IgD-negative memory B cell (primary cell): ENCODE results near the gene PPP6R2. TPM values are rescaled to one million over a fixed set of nuclear protein-coding genes. Genes with fewer than 3 reads are reported as not detected.

ENCODE experiments used
- H3K27ac Mint-ChIP-seq, 3 donors: one replicate each; pipeline ENCODE4 v1.8.0; 2020 to 2022; ENCODE audit warnings: mild to moderate bottlenecking in 3 of 3, mixed read lengths in 3 of 3, moderate library complexity in 1 of 3
- H3K27me3 Mint-ChIP-seq: one replicate; pipeline ENCODE4 v1.8.0; 2021; ENCODE audit warnings: mixed read lengths
- H3K36me3 Mint-ChIP-seq: one replicate; pipeline ENCODE4 v1.8.0; 2020; ENCODE audit warnings: mild to moderate bottlenecking, mixed read lengths
- H3K4me1 Mint-ChIP-seq, 3 donors: one replicate each; pipeline ENCODE4 v1.8.0; 2020 to 2022; ENCODE audit warnings: mixed read lengths in 3 of 3, mild to moderate bottlenecking in 1 of 3
- H3K4me3 Mint-ChIP-seq, 4 donors: one replicate each; pipeline ENCODE4 v1.8.0; 2020 to 2022; ENCODE audit warnings: mild to moderate bottlenecking in 4 of 4, mixed read lengths in 4 of 4, moderate library complexity in 3 of 4
- H3K9me3 Mint-ChIP-seq, 3 donors: one replicate each; pipeline ENCODE4 v1.8.0; 2020 to 2021; ENCODE audit warnings: mixed read lengths in 3 of 3, mild to moderate bottlenecking in 1 of 3
- polyA plus RNA-seq: library from polyadenylated mRNA; unstranded; fragments of 300-500 nt; fragmentation: Illumina TruSeq; gene quantifications from one replicate; pipeline ENCODE4 v1.2.3, GENCODE V29; 2021

PPP6R2 gene
- polyA plus RNA-seq, 1 donor from 2014 or later: 27.0 TPM

DNA sequence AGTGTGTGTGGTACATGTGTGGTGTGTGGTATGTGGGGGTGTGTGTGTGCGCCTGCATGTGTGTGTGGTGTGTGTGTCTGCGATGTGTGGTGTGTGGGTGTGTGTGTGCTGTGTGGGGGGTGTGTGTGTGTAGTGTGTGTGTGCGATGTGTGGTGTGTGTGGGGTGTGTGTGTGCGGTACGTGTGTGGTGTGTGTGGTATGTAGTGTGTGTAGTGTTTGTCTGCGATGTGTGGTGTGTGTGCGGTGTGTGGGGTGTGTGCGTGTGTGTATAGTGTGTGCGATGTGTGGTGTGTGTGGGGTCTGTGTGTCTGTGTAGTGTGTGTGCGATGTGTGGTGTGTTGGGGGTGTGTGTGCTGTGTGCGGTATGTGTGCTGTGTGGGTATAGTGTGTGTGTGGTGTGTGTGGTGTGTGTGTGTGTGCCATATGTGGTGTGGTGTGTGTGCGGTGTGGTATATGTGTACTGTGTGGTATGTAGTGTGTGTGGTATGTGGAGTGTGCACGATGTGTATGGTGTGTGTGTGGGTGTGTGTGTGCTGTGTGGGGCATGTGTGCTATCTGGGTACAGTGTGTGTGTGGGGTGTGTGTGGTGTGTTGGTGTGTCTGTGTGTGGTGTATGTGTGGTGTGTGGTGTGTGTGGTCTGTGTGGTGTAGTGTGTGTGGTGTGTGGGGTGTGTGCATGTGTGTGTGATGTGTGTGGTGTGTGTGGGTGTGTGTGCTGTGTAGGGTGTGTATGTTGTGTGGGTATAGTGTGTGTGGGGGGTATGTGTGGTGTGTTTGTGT is 5.7 kb upstream of the PPP6R2 start:
- peaks cover 14 to 18% (median 16%) of the 10 kb centered on the region in 3 donors for H3K4me1 Mint-ChIP-seq
- peaks cover 0 to 1% (median 0%) of the 10 kb centered on the region in 3 donors for H3K9me3 Mint-ChIP-seq
- H3K27ac Mint-ChIP-seq: no peak overlapping the region
- no peak overlapping the region for H3K4me3 Mint-ChIP-seq
- H3K27me3 Mint-ChIP-seq: no peaks in the 10 kb centered on the region
- peaks cover 1% of the 10 kb centered on the region for H3K36me3 Mint-ChIP-seq

DNA sequence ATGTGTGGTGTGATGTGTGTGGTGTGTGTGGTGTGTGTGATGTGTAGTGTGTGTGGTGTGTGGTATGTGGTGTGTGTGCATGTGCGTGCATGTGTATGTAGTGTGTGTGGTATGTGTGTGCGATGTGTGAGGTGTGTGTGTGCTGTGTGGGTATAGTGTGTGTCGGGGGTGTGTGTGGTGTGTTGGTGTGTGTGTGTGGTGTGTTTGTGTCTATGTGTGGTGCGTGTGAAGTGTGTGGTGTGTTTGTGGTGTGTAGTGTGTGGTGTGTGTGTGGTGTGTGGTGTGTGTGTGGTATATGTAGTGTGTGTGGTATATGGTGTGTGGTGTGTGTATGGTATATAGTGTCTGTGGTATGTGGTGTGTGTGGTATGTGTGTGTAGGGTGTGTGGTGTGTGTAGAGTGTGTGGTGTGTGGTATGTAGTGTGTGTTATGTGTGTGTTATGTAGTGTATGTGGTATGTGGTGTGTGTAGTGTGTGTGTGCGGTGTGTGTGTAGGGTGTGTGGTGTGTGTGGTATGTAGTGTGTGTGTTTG is 5.0 kb upstream of the PPP6R2 start:
- no peak overlapping the region for H3K4me3 Mint-ChIP-seq
- peaks cover under 1% of the 10 kb centered on the region for H3K36me3 Mint-ChIP-seq
- peaks cover 0 to 1% (median 0%) of the 10 kb centered on the region in 3 donors for H3K9me3 Mint-ChIP-seq
- H3K27ac Mint-ChIP-seq: no peak overlapping the region
- H3K4me1 Mint-ChIP-seq: peaks cover 13 to 22% (median 18%) of the 10 kb centered on the region in 3 donors
- no peaks in the 10 kb centered on the region for H3K27me3 Mint-ChIP-seq

DNA sequence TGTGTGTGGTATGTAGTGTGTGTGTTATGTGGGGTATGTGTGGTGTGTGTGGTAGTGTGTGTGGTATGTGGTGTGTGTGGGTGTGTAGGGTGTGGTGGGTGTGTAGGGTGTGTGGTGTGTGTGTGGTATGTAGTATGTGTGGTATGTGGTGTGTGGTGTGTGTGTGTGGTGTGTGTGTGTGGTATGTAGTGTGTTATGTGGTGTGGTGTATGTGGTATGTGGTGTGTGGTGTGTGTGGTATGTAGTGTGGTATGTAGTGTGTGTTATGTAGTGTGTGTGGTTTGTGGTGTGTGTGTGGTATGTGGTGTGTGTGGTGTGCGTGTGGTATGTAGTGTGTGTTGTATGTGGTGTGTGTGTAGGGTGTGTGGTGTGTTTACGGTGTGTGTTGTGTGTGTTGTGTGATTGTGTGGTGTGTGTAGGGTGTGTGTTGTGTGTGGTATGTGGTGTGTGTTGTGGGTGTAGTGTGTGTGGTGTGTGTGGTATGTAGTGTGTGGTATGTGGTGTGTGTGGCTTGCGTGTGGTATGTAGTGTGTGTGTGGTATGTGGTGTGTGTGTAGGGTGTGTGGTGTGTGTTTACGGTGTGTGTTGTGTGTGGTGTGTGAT is 4.2 kb upstream of the PPP6R2 start:
- H3K36me3 Mint-ChIP-seq: no peaks in the 10 kb centered on the region
- H3K4me1 Mint-ChIP-seq: peaks cover 7 to 17% (median 14%) of the 10 kb centered on the region in 3 donors
- H3K4me3 Mint-ChIP-seq: no peak overlapping the region
- H3K9me3 Mint-ChIP-seq: peaks cover 0 to under 1% (median 0%) of the 10 kb centered on the region in 3 donors
- no peaks in the 10 kb centered on the region for H3K27me3 Mint-ChIP-seq
- H3K27ac Mint-ChIP-seq: no peak overlapping the region

DNA sequence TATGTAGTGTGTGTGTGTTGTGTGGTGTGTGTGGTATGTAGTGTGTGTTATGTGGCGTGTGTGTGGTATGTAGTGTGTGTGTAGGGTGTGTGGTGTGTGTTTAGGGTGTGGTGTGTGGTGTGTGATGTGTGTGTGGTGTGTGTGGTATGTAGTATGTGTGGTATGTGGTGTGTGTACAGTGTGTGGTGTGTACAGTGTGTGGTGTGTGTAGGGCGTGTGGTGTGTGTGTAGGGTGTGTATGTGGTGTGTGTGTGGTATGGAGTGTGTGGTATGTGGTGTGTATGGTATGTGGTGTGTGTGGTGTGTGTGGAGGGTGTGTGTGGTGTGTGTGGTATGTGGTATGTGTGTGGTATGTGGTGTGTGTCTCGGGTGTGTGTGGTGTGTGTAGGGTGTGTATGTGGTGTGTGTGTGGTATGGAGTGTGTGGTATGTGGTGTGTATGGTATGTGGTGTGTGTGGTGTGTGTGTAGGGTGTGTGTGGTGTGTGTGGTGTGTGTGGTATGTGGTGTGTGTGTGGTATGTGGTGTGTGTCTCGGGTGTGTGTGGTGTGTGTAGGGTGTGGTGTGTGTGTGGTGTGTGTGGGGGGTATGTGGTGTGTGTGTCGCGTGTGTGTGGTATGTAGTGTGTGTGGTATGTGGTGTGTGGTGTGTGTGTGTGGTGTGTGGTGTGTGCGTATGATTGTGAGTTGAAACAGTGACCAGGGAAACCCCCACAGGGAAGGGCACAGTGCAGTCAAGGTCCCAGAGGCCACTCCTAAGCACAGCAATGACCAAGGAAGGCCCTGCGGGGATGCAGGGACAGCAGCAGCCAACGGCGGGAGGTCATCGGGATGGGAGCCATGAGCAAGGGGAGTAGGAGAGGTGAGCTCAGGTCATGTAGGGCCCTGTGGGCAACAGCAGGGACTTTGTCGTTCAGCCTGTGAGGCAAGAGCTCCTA is 2.9 kb upstream of the PPP6R2 start:
- Mint-ChIP-seq H3K4me1 (peaks cover 1 to 11% (median 4%) of the 10 kb centered on the region in 3 donors), H3K27ac (no peak overlapping the region), H3K27me3 (no peaks in the 10 kb centered on the region), H3K4me3 (no peak overlapping the region), H3K9me3 (no peaks in the 10 kb centered on the region), H3K36me3 (no peaks in the 10 kb centered on the region)

DNA sequence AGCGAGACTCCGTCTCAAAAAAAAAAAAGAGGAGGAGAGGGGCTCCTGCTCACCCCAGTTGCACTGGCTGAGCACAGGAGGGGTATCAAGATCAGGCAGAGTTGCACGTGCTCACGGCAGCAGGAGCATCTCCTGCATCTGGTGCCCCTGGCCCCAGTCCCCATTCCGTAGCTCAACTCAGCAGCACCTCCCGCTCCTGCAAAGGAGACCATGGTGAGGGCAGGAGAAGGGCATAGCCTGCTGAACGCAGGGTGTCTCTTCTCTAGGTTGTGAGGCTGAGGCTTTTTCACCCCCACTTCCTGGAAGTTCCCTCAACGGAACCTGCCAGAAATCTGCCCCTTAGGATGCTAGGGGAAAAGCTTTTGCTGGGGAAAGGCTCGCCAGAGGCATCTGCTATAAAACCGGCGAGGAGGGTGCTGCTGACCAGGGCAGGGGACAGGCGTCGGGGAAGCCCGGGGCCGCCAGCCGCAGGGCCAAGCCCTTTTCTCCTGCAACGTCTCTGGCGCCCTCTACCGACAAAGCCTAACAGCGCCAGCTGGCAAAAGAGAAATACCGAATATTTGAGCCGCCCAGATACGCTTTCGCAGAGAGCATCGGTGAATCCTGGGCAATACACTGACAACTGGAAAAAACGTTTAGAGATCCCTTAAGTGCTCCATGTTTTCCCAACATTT is 1.0 kb upstream of the PPP6R2 start:
- Mint-ChIP-seq H3K27me3 (no peaks in the 10 kb centered on the region), H3K4me1 (peaks cover 1 to 11% (median 3%) of the 10 kb centered on the region in 3 donors), H3K27ac (peak overlapping the region; percentile 88 to 97 (median 90)), H3K4me3 (peak overlapping the region; percentile 81 to 95 (median 92)), H3K9me3 (no peaks in the 10 kb centered on the region), H3K36me3 (no peaks in the 10 kb centered on the region)

DNA sequence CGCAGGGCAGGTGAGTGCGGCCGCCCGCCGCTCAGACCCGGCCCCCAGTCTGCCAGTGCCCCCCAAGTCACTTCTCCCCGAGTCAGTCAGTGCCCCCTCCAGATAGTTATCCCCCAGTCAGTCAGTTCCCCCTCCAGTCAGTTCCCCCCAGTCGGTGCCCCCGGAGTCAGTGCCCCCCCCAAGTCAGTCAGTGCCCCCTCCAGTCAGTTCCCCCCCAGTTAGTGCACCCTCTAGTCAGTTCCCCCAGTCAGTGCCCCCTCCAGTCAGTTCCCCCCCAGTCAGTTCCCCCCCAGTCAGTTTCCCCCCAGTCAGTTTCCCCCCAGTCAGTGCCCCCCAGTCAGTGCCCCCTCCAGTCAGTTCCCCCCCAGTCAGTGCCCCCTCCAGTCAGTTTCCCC is 411 bp downstream of the PPP6R2 start:
- no peaks in the 10 kb centered on the region for H3K27me3 Mint-ChIP-seq
- no peak overlapping the region for H3K27ac Mint-ChIP-seq
- peak overlapping the region in 2 of 4 donors; percentile 37 to 82 for H3K4me3 Mint-ChIP-seq

DNA sequence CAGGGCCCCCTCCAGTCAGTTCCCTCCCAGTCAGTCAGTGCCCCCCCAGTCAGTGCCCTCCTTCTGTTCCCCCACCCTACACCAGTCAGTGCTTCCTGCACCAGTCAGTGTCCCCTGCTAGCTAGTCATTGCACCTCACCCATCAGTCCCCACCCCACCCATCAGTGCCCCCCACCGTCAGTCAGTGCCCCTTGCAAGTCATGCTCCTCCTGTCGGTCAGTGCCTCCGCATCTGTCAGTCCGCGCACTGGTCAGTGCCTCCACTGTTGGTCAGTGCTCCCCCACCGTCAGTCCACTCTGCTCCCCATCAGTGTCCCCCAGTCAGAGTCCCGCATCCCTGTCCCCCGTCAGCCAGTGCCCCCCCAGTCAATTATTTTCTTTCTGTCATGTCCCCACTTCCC is 3.3 kb downstream of the PPP6R2 start:
- H3K27me3 Mint-ChIP-seq: no peaks in the 10 kb centered on the region
- H3K4me1 Mint-ChIP-seq: peaks cover 1 to 11% (median 3%) of the 10 kb centered on the region in 3 donors
- no peaks in the 10 kb centered on the region for H3K36me3 Mint-ChIP-seq
- no peaks in the 10 kb centered on the region for H3K9me3 Mint-ChIP-seq
- H3K4me3 Mint-ChIP-seq: no peak overlapping the region
- H3K27ac Mint-ChIP-seq: no peak overlapping the region

More for the DNA sequence above, 411 bp downstream of the PPP6R2 start:
- Mint-ChIP-seq H3K4me1 (peaks cover 1 to 11% (median 3%) of the 10 kb centered on the region in 3 donors), H3K9me3 (no peaks in the 10 kb centered on the region), H3K36me3 (no peaks in the 10 kb centered on the region)

DNA sequence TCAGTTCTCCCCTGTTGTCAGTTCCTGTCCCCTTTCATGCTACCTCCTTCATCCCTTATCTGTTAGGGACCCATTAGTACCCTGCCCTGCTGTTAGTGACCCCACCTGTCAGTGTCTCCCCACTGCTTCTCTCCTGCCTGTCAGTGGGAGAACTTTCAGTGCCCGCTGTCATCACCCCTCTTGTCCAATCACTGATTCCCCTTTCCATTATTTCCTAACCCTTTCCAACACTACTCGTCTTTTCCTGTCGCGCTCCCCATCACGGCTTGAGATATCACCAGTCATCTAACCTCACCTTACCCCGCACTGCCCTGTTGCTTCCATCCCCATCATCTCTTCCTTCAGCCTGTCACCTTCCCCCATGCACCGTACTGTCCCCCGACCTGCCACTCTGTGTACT is 4.0 kb downstream of the PPP6R2 start:
- peaks cover 1 to 9% (median 3%) of the 10 kb centered on the region in 3 donors for H3K4me1 Mint-ChIP-seq
- H3K27me3 Mint-ChIP-seq: no peaks in the 10 kb centered on the region
- H3K4me3 Mint-ChIP-seq: no peak overlapping the region
- no peaks in the 10 kb centered on the region for H3K36me3 Mint-ChIP-seq
- H3K27ac Mint-ChIP-seq: no peak overlapping the region
- H3K9me3 Mint-ChIP-seq: no peaks in the 10 kb centered on the region

DNA sequence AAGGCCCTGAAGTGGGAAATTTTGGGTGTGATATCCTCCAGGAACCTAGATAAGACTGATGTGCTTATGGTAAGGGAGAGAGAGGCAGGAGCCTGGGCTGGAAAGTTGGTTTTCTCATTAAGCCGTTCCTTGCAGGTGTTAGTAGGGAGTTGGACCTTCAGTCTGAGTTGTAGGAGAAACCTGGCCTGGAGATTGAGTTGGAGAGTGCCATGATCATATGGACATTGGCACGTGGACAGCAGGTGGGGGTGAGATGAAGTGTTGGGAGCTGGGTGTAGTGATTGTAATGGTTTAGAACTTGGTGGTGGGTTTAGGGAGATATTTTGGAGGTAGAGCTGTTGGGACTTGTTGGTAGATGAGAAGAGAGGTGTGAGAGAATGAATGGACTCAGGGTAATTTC is 4.9 kb downstream of the PPP6R2 start:
- Mint-ChIP-seq H3K4me1 (peaks cover 0 to under 1% (median 0%) of the 10 kb centered on the region in 3 donors), H3K4me3 (no peak overlapping the region), H3K27me3 (no peaks in the 10 kb centered on the region), H3K27ac (no peak overlapping the region), H3K9me3 (no peaks in the 10 kb centered on the region), H3K36me3 (no peaks in the 10 kb centered on the region)

DNA sequence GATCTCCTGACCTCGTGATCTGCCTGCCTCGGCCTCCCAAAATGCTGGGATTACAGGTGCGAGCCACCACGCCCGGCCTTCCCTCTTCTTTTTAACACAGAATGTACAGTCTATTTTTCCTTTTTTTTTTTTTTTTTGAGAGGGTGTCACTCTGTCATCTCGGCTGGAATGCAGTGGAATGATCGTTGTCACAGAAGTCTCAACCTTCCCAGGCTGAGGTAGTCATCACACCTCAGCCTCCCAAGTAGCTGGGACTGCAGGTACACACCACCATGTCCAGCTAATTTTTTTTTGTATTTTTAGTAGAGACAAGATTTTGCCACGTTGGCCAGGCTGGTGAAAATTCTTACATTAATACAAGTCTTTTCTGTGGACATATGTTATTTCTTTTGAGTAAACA is 13.1 kb downstream of the PPP6R2 start:
- Mint-ChIP-seq H3K9me3 (no peaks in the 10 kb centered on the region), H3K36me3 (peaks cover 12% of the 10 kb centered on the region), H3K4me3 (no peak overlapping the region), H3K27me3 (no peaks in the 10 kb centered on the region), H3K27ac (no peak overlapping the region), H3K4me1 (peaks cover 5 to 13% (median 7%) of the 10 kb centered on the region in 3 donors)

DNA sequence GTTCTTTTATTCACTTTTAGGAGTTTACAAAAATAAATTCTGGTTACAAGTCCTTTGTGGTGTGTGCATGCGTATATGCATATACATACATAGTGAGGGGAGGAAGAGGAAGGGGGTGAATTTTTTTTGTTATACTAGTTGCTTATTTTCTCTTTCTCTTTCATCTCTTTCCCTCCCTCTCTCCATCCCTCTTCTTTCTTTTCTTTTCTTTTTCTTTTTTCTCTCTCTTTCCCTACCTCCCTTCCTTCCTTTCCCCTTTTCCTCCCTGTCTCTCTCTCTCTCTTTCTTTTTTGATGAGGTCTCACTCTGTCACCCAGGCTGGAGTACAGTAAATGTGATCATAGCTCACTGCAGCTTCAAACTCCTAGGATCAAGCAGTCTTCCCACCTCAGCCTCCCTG is 14.1 kb downstream of the PPP6R2 start:
- Mint-ChIP-seq H3K36me3 (peaks cover 12% of the 10 kb centered on the region), H3K9me3 (no peaks in the 10 kb centered on the region), H3K4me1 (peaks cover 6 to 15% (median 11%) of the 10 kb centered on the region in 3 donors), H3K27me3 (no peaks in the 10 kb centered on the region), H3K27ac (peak overlapping the region in 1 of 3 donors; percentile 67), H3K4me3 (peak overlapping the region in 1 of 4 donors; percentile 52)

DNA sequence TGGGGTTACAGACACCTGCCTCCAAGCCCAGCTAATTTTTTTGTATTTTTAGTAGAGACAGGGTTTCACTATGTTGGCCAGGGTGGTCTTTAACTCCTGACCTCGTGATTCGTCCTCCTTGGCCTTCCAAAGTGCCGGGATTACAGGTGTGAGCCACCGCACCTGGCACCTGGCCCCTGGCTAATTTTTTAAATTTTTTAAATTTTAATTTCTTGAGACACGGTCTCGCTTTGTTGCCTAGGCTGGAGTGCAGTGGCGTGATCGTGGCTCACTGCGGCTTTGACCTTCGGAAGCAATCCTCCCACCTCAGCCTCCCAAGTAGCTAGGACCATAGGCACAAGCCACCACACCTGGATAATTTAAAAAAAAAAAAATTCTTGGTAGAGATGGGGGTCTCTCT is 14.6 kb downstream of the PPP6R2 start:
- peaks cover 6 to 15% (median 11%) of the 10 kb centered on the region in 3 donors for H3K4me1 Mint-ChIP-seq
- H3K4me3 Mint-ChIP-seq: no peak overlapping the region
- H3K27ac Mint-ChIP-seq: no peak overlapping the region
- peaks cover 12% of the 10 kb centered on the region for H3K36me3 Mint-ChIP-seq
- H3K9me3 Mint-ChIP-seq: no peaks in the 10 kb centered on the region
- no peaks in the 10 kb centered on the region for H3K27me3 Mint-ChIP-seq

DNA sequence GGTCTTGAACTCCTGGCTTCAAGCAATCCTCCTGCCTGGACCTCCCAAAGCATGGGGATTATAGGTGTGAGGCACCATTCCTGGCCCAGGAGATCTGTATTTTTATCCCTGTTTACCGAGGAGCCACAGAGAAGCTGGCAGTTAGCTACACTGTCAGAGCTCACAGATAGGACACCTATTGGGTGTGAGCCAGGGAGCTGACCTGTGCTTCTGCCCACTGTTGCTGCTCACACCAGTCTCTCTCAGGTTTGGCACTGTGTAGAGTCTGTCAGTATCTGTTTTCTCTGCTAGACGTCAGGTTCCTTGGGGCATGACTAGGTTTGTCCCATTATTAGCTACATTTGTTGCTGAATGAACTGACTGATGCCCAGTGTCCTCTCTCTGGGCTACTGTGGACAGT is 17.5 kb downstream of the PPP6R2 start:
- Mint-ChIP-seq H3K27ac (no peak overlapping the region), H3K4me1 (peaks cover 6 to 17% (median 13%) of the 10 kb centered on the region in 3 donors), H3K4me3 (no peak overlapping the region), H3K9me3 (no peaks in the 10 kb centered on the region), H3K27me3 (no peaks in the 10 kb centered on the region), H3K36me3 (peaks cover 12% of the 10 kb centered on the region)

DNA sequence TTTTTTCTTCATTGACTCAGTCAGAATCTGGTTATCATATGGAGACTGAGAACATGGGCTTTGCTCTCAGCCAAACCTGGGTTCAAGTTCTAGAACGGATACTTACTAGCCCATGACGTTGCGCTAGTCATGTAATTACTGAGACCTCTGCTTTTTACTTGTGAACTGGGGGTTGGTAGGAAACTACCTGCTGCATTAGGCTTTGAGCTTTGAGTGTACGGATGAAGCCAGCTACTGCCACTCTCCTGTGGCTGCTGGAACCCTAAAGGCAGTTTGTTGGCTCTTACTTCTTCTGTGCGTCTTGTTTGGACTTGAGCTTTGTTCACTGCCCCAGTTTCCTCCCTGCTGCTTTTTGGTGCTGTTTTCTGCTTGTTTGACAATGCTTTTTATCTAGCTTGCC is 18.1 kb downstream of the PPP6R2 start:
- Mint-ChIP-seq H3K27me3 (no peaks in the 10 kb centered on the region), H3K4me1 (peaks cover 6 to 19% (median 15%) of the 10 kb centered on the region in 3 donors), H3K4me3 (no peak overlapping the region), H3K27ac (no peak overlapping the region), H3K9me3 (no peaks in the 10 kb centered on the region), H3K36me3 (peaks cover 12% of the 10 kb centered on the region)
